GM20000 (cell line): Measurements from ENCODE around the gene ALOX12.
A peak's percentile ranks its signal among the peaks of the same experiment; 100 is the strongest.

Experiments used
- DNase-seq: peaks from one replicate; pipeline ENCODE4 v3.0.0; 2012; ENCODE audit warnings: low spot score
- CTCF ChIP-seq: IDR thresholded peaks from 2 replicates; pipeline ENCODE4 v1.5.1; 2012; ENCODE audit warnings: mild to moderate bottlenecking, control low read depth; ENCODE audit errors: extremely low read depth, missing control alignments

ALOX12 gene

GRCh38 chr17:6994118-6994598 is 1.7 kb upstream of the ALOX12 start:
- DNase-seq: no peak
- TF ChIP-seq CTCF: no peak

GRCh38 chr17:6994666-6995256 is 1.1 kb upstream of the ALOX12 start:
- no peak for TF ChIP-seq CTCF
- DNase-seq: no peak

- TF ChIP-seq CTCF: no peak
- DNase-seq: no peak
Observed at GRCh38 chr17:6996256-6997011, 585 bp downstream of the ALOX12 start.

- TF ChIP-seq CTCF: no peak
- DNase-seq: no peak
Observed at GRCh38 chr17:6997171-6997570, 1.3 kb downstream of the ALOX12 start.

- no peak for DNase-seq
- TF ChIP-seq CTCF: no peak
Observed at GRCh38 chr17:6998855-6999508, 3.1 kb downstream of the ALOX12 start.

GRCh38 chr17:7001318-7001961 is 5.6 kb downstream of the ALOX12 start:
- peak; percentile 38 for TF ChIP-seq CTCF
- DNase-seq: no peak
